A549 (cell line): Measurements from ENCODE around the gene RLN3. TPM values are rescaled to one million over a fixed set of nuclear protein-coding genes. Genes with fewer than 3 reads are reported as not detected.

Experiments used
- ATAC-seq, 2 experiments: fragments of 200-7000 bp in 1 of 2; fragments of >200 bp in 1 of 2; cut with Nextera tagmentation in 1 of 2; cut with Tn5 transposase in 1 of 2; 3 replicates each; pipeline versions ENCODE4 v1.8.0 to v1.9.1; 2018 to 2020; ENCODE audit warnings: mild to moderate bottlenecking in 1 of 2, moderate library complexity in 1 of 2
- CTCF ChIA-PET: fragments of 300-600 bp; sonication (Branson Sonifier 250); formaldehyde crosslinking; extraction: SDS; loops from one replicate; lab custom pipeline; 2021; ENCODE audit warnings: antibody characterized with exemption, inconsistent platforms; lab: Yijun Ruan, JAX
- POLR2A ChIA-PET: fragments of 350-600 bp; formaldehyde crosslinking; extraction: SDS; loops from one replicate; lab custom pipeline; 2021; ENCODE audit warnings: antibody characterized with exemption, inconsistent platforms; lab: Yijun Ruan, JAX
- DNase-seq, 2 experiments: peaks; one replicate each; pipeline versions ENCODE4 v3.0.0 to v3.0.0-alpha.2; 2011 to 2016; ENCODE audit warnings: low read depth in 1 of 2, low spot score in 1 of 2
- FAIRE-seq: peaks from 2 replicates; lab custom pipeline; 2011; peaks lifted over from hg19 to GRCh38; lab: Jason Lieb, UNC
- H3K27ac ChIP-seq, 2 experiments: fragments of >200 bp; sonication (Bioruptor Twin); formaldehyde crosslinking; 3 replicates each; pipeline ENCODE4 v1.5.1; 2016 to 2017
- H3K4me1 ChIP-seq: fragments of >200 bp; sonication (Bioruptor Twin); formaldehyde crosslinking; 3 replicates; pipeline ENCODE4 v1.6.1; 2016
- H3K4me2 ChIP-seq: fragments of >200 bp; sonication (Bioruptor Twin); formaldehyde crosslinking; 3 replicates; pipeline ENCODE4 v1.6.1; 2016
- H3K4me3 ChIP-seq: fragments of >200 bp; sonication (Bioruptor Twin); formaldehyde crosslinking; 3 replicates; pipeline ENCODE4 v1.5.1; 2016
- H3K9me3 ChIP-seq: fragments of >200 bp; sonication (Bioruptor Twin); formaldehyde crosslinking; 3 replicates; pipeline ENCODE4 v1.6.1; 2016
- CBX2 ChIP-seq: fragments of 200-600 bp; sonication (generic); IDR thresholded peaks from 2 replicates; pipeline ENCODE4 v1.6.1; 2016; ENCODE audit warnings: low read depth, mild to moderate bottlenecking, borderline replicate concordance
- EHF ChIP-seq: fragments of 250-450 bp; sonication (Bioruptor Pico); IDR thresholded peaks from 2 replicates; pipeline ENCODE4 v1.5.0; 2020; ENCODE audit warnings: mild to moderate bottlenecking
- HDAC2 ChIP-seq: fragments of 200-600 bp; sonication (generic); IDR thresholded peaks from 2 replicates; pipeline ENCODE4 v1.6.1; 2016
- HES2 ChIP-seq: fragments of >200 bp; sonication (Bioruptor Twin); formaldehyde crosslinking; IDR thresholded peaks from 2 replicates; pipeline ENCODE4 v1.6.1; 2016
- JUN ChIP-seq, 2 experiments: fragments of >200 bp; sonication (Bioruptor Twin); formaldehyde crosslinking; IDR thresholded peaks; 2 replicates in 1 of 2; 3 replicates in 1 of 2; pipeline ENCODE4 v1.6.1; 2016 to 2017
- JUNB ChIP-seq: fragments of >200 bp; sonication (Bioruptor Twin); formaldehyde crosslinking; IDR thresholded peaks from 2 replicates; pipeline ENCODE4 v1.6.1; 2016
- KDM1A ChIP-seq: fragments of 200-600 bp; sonication (generic); IDR thresholded peaks from 2 replicates; pipeline ENCODE4 v1.6.1; 2016; ENCODE audit warnings: low read depth, mild to moderate bottlenecking
- MAFK ChIP-seq: fragments of 450-650 bp; IDR thresholded peaks from 2 replicates; pipeline ENCODE4 v1.6.1; 2014; ENCODE audit not compliant: partially characterized antibody
- MAZ ChIP-seq: fragments of 150-350 bp; IDR thresholded peaks from 2 replicates; pipeline ENCODE4 v1.6.1; 2014; ENCODE audit warnings: antibody characterized with exemption, low read depth, low read length, borderline replicate concordance
- MYC ChIP-seq: IDR thresholded peaks from 2 replicates; pipeline ENCODE4 v1.6.1; 2012; ENCODE audit warnings: mild to moderate bottlenecking, inconsistent platforms, low read length, improper control_type of control experiment, borderline replicate concordance
- PHF8 ChIP-seq: fragments of 200-600 bp; sonication (generic); IDR thresholded peaks from 2 replicates; pipeline ENCODE4 v1.6.1; 2016; ENCODE audit warnings: low read depth, mild to moderate bottlenecking, antibody characterized with exemption, moderate library complexity, borderline replicate concordance
- RAD21 ChIP-seq, 2 experiments: fragments of >200 bp in 1 of 2; sonication (Bioruptor Twin) in 1 of 2; formaldehyde crosslinking in 1 of 2; IDR thresholded peaks in 1 of 2; conservative IDR thresholded peaks in 1 of 2; 2 replicates in 1 of 2; 3 replicates in 1 of 2; pipeline ENCODE4 v1.6.1; 2012 to 2018; ENCODE audit warnings: inconsistent platforms in 1 of 2
- RCOR1 ChIP-seq: fragments of 150-350 bp; IDR thresholded peaks from 2 replicates; pipeline ENCODE4 v1.6.1; 2014; ENCODE audit warnings: antibody characterized with exemption, low read length, low read depth
- SMC3 ChIP-seq: fragments of >200 bp; sonication (Bioruptor Twin); formaldehyde crosslinking; IDR thresholded peaks from 3 replicates; pipeline ENCODE4 v1.6.1; 2018; ENCODE audit warnings: inconsistent platforms
- SREBF2 ChIP-seq: fragments of 450-650 bp; IDR thresholded peaks from 2 replicates; pipeline ENCODE4 v1.6.1; 2014; ENCODE audit warnings: mild to moderate bottlenecking, moderate library complexity
- TFCP2L1 ChIP-seq: fragments of 250-450 bp; sonication (Bioruptor Pico); IDR thresholded peaks from 2 replicates; pipeline ENCODE4 v1.5.0; 2021; ENCODE audit warnings: mild to moderate bottlenecking
- TP53 ChIP-seq: fragments of 250-450 bp; sonication (Bioruptor Pico); IDR thresholded peaks from 2 replicates; pipeline ENCODE4 v1.5.0; 2021; ENCODE audit warnings: mild to moderate bottlenecking, moderate library complexity
- ZFP36 ChIP-seq: fragments of 450-650 bp; IDR thresholded peaks from 2 replicates; pipeline ENCODE4 v1.6.1; 2014; ENCODE audit warnings: borderline replicate concordance; ENCODE audit not compliant: partially characterized antibody
- WGBS: methylation state at CpG from one replicate; pipeline ENCODE4 v1.1.6; 2017; ENCODE audit errors: missing lambda C conversion rate; 5-methylcytosine and 5-hydroxymethylcytosine counted together
- polyA plus RNA-seq, 4 experiments: library from polyadenylated mRNA; depleted of rRNA in 3 of 4; stranded (reverse); fragments of >200 nt; fragmentation: RNase III in 1 of 4; extraction: RNeasy Plus Mini Kit Qiagen cat#74134 plus additional on column Dnase treatment in 1 of 4; gene quantifications; 2 replicates in 3 of 4; 3 replicates in 1 of 4; pipeline ENCODE4 v1.2.3, GENCODE V29; 2011 to 2017
- TF ChIP-seq, protein P1 (sequence below): fragments of 250-450 bp; sonication (Bioruptor Pico); IDR thresholded peaks from 2 replicates; pipeline ENCODE4 v1.5.0; 2020; ENCODE audit warnings: low read depth, mild to moderate bottlenecking, moderate library complexity
- TF ChIP-seq, protein P2 (sequence below): fragments of >200 bp; sonication (Bioruptor Twin); formaldehyde crosslinking; IDR thresholded peaks from 3 replicates; pipeline ENCODE4 v1.6.1; 2016

The RLN3 gene
- polyA plus RNA-seq, 2 of the 4 experiments (the other 2 are of a cell fraction): not detected

- TF ChIP-seq, protein P1, sequence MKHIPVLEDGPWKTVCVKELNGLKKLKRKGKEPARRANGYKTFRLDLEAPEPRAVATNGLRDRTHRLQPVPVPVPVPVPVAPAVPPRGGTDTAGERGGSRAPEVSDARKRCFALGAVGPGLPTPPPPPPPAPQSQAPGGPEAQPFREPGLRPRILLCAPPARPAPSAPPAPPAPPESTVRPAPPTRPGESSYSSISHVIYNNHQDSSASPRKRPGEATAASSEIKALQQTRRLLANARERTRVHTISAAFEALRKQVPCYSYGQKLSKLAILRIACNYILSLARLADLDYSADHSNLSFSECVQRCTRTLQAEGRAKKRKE (CRISPR knock-in tag): no peak
- TF ChIP-seq, protein P2, sequence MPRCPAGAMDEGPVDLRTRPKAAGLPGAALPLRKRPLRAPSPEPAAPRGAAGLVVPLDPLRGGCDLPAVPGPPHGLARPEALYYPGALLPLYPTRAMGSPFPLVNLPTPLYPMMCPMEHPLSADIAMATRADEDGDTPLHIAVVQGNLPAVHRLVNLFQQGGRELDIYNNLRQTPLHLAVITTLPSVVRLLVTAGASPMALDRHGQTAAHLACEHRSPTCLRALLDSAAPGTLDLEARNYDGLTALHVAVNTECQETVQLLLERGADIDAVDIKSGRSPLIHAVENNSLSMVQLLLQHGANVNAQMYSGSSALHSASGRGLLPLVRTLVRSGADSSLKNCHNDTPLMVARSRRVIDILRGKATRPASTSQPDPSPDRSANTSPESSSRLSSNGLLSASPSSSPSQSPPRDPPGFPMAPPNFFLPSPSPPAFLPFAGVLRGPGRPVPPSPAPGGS: no peak
- TF ChIP-seq TP53: no peak
Measured at GRCh38 chr19:13983213-13983889, 44.6 kb upstream of the RLN3 start (continued).

- Histone ChIP-seq H3K9me3 (no peaks in the 10 kb centered on the region), H3K4me1 (no peaks in the 10 kb centered on the region), H3K4me3 (no peak overlapping the region), H3K27ac (no peak overlapping the region), H3K4me2 (no peak overlapping the region)
- 100% methylated on average over 3 of the region's 15 CpGs for WGBS
- CTCF ChIA-PET: interaction anchor here (0.9 kb wide), 1 partner anchor 12 kb away, joined by 3 read pairs; no protein-coding TSS in a partner anchor
- POLR2A ChIA-PET: no interaction called here
- FAIRE-seq: no peak
- ATAC-seq: no peak
- TF ChIP-seq CBX2: no peak
- TF ChIP-seq, protein P1 (CRISPR knock-in tag): no peak
- no peak for TF ChIP-seq PHF8
- no peak for TF ChIP-seq RAD21 (conservative IDR thresholded peaks at IDR 0.05 in 1 of 2, IDR thresholded peaks at IDR 0.05 in 1 of 2)
- TF ChIP-seq ZFP36: no peak
- no peak for TF ChIP-seq SMC3
- no peak for TF ChIP-seq EHF (CRISPR knock-in tag)
- TF ChIP-seq MYC: no peak
- TF ChIP-seq TFCP2L1 (CRISPR knock-in tag): no peak
- no peak for TF ChIP-seq HDAC2
- no peak for TF ChIP-seq JUN (IDR thresholded peaks at IDR 0.05)
- TF ChIP-seq HES2: no peak
- TF ChIP-seq KDM1A: no peak
- TF ChIP-seq MAZ: no peak
- TF ChIP-seq JUNB: no peak
- TF ChIP-seq MAFK: no peak
- no peak for TF ChIP-seq SREBF2
- no peak for DNase-seq
Measured at GRCh38 chr19:13984186-13984585, 43.8 kb upstream of the RLN3 start.

- no peak overlapping the region for H3K4me3 ChIP-seq
- DNase-seq: no peak
- ChIA-PET POLR2A (no interaction called here), CTCF (interaction anchor here (1.4 kb wide), 1 partner anchor 105 kb away, joined by 4 read pairs; no protein-coding TSS in a partner anchor)
- no peak for TF ChIP-seq RCOR1
- no peak for TF ChIP-seq SMC3
- no peak for ATAC-seq
- H3K9me3 ChIP-seq: no peaks in the 10 kb centered on the region
- 88% methylated on average over 23 of the region's 25 CpGs for WGBS
- no peaks in the 10 kb centered on the region for H3K4me1 ChIP-seq
- no peak for FAIRE-seq
- no peak overlapping the region for H3K4me2 ChIP-seq
- H3K27ac ChIP-seq: no peak overlapping the region
Measured at GRCh38 chr19:13984875-13985741, 42.8 kb upstream of the RLN3 start.
